NCI-H1048 (cell line): ENCODE data around the gene PABPN1L.

Experiments
- DNase-seq: peaks from one replicate; lab custom pipeline; 2025; lab: John Stamatoyannopoulos, UW

PABPN1L gene

GRCh38 chr16:88870608-88871348, 4.3 kb upstream of the PABPN1L start:
- no peak for DNase-seq

GRCh38 chr16:88869673-88869980, 3.2 kb upstream of the PABPN1L start:
- no peak for DNase-seq

- no peak for DNase-seq
These were observed 2.7 kb upstream of the PABPN1L start for GRCh38 chr16:88868974-88869672.

GRCh38 chr16:88867581-88868246, 1.3 kb upstream of the PABPN1L start:
- no peak for DNase-seq

GRCh38 chr16:88865742-88866141, 718 bp downstream of the PABPN1L start:
- no peak for DNase-seq

- no peak for DNase-seq
These were observed 1.1 kb downstream of the PABPN1L start for GRCh38 chr16:88865310-88865709.

- no peak for DNase-seq
These were observed 1.9 kb downstream of the PABPN1L start for GRCh38 chr16:88864521-88864920.

- DNase-seq = no peak
These were observed 2.4 kb downstream of the PABPN1L start for GRCh38 chr16:88864099-88864498.

- DNase-seq = no peak
These were observed 3.0 kb downstream of the PABPN1L start for GRCh38 chr16:88863426-88863825.

GRCh38 chr16:88862968-88863367, 3.5 kb downstream of the PABPN1L start:
- DNase-seq = no peak

GRCh38 chr16:88861359-88861758, 5.1 kb downstream of the PABPN1L start:
- DNase-seq = no peak

- no peak for DNase-seq
These were observed 6.9 kb downstream of the PABPN1L start for GRCh38 chr16:88859381-88860091.

GRCh38 chr16:88857728-88858339, 8.6 kb downstream of the PABPN1L start:
- DNase-seq = no peak

- DNase-seq = peak; percentile 80
These were observed 9.4 kb downstream of the PABPN1L start, which contains the start of the genes GALNS and TRAPPC2L for GRCh38 chr16:88856828-88857727. TSS of gene GALNS (minus strand) at chr16:88856947. CDS start at chr16:88856877, 70 bp downstream. TSS of gene TRAPPC2L (plus strand) at chr16:88857127. CDS start at chr16:88857151, 24 bp downstream.

- DNase-seq = no peak
These were observed 10.2 kb downstream of the PABPN1L start for GRCh38 chr16:88856122-88856827.

- DNase-seq = no peak
These were observed 10.7 kb downstream of the PABPN1L start for GRCh38 chr16:88855736-88856121.

GRCh38 chr16:88855176-88855575, 11.3 kb downstream of the PABPN1L start:
- DNase-seq = no peak

GRCh38 chr16:88854306-88855111, 12.0 kb downstream of the PABPN1L start:
- no peak for DNase-seq

GRCh38 chr16:88853325-88853941, 13.0 kb downstream of the PABPN1L start:
- no peak for DNase-seq
